NCI-H146 treated with DMSO at 0.1 percent for 48 hours (cell line): ENCODE data around the gene COL26A1.
A peak's percentile ranks its signal among the peaks of the same experiment; 100 is the strongest.

ENCODE experiments used
- DNase-seq: peaks from one replicate; lab custom pipeline; 2025; ENCODE audit not compliant: unreplicated experiment; lab: John Stamatoyannopoulos, UW

Gene COL26A1

GRCh38 chr7:101563198-101563901 lies 200.7 kb downstream of the COL26A1 start:
- no peak for DNase-seq

- no peak for DNase-seq
These were observed 201.5 kb downstream of the COL26A1 start for GRCh38 chr7:101563943-101564777.

GRCh38 chr7:101564778-101565211 lies 202.1 kb downstream of the COL26A1 start:
- no peak for DNase-seq

- DNase-seq, result no peak
These were observed 203.0 kb downstream of the COL26A1 start for GRCh38 chr7:101565601-101566209.

GRCh38 chr7:101567230-101567629 lies 204.6 kb downstream of the COL26A1 start:
- peak; percentile 20 for DNase-seq

GRCh38 chr7:101572156-101572555 lies 209.5 kb downstream of the COL26A1 start:
- no peak for DNase-seq

GRCh38 chr7:101575168-101575567 lies 212.5 kb downstream of the COL26A1 start:
- DNase-seq, result peak; percentile 47

GRCh38 chr7:101575721-101576120 lies 213.0 kb downstream of the COL26A1 start:
- no peak for DNase-seq

- no peak for DNase-seq
These were observed 214.3 kb downstream of the COL26A1 start for GRCh38 chr7:101576998-101577397.

- no peak for DNase-seq
These were observed 215.9 kb downstream of the COL26A1 start for GRCh38 chr7:101578552-101578951.

GRCh38 chr7:101580596-101580995 lies 217.9 kb downstream of the COL26A1 start:
- DNase-seq, result no peak

GRCh38 chr7:101581891-101582290 lies 219.2 kb downstream of the COL26A1 start:
- no peak for DNase-seq

- no peak for DNase-seq
These were observed 220.3 kb downstream of the COL26A1 start for GRCh38 chr7:101582971-101583370.

GRCh38 chr7:101586078-101586905 lies 223.6 kb downstream of the COL26A1 start:
- DNase-seq, result no peak

GRCh38 chr7:101586906-101587677 lies 224.4 kb downstream of the COL26A1 start:
- DNase-seq, result no peak

- no peak for DNase-seq
These were observed 225.7 kb downstream of the COL26A1 start for GRCh38 chr7:101588131-101588935.

- DNase-seq, result no peak
These were observed 226.4 kb downstream of the COL26A1 start for GRCh38 chr7:101589052-101589451.

GRCh38 chr7:101589976-101590662 lies 227.4 kb downstream of the COL26A1 start:
- DNase-seq, result no peak
